H1 (cell line): Measurements from ENCODE around the gene LTB4R.

Source experiments
- CHD7 ChIP-seq: fragments of 300-600 bp; sonication (generic); IDR thresholded peaks from 2 replicates; pipeline ENCODE4 v1.7.1; 2012; ENCODE audit warnings: low read length, moderate library complexity, mild to moderate bottlenecking, inconsistent platforms; ENCODE audit not compliant: insufficient replicate concordance
- CTCF ChIP-seq, 3 experiments: IDR thresholded peaks; 1 replicate in 2 of 3; 2 replicates in 1 of 3; pipeline versions ENCODE4 v1.5.1 to v1.6.1; 2011; ENCODE audit warnings: low read length in 3 of 3, mild to moderate bottlenecking in 3 of 3, inconsistent platforms in 2 of 3, low read depth in 1 of 3, moderate library complexity in 1 of 3; ENCODE audit not compliant: insufficient read depth in 1 of 3; ENCODE audit errors: control extremely low read depth in 1 of 3
- EZH2 ChIP-seq: fragments of 200-600 bp; sonication (generic); IDR thresholded peaks from 2 replicates; pipeline ENCODE4 v1.7.1; 2012; ENCODE audit warnings: low read depth, mild to moderate bottlenecking, moderate library complexity, low read length, inconsistent platforms; ENCODE audit not compliant: severe bottlenecking
- JUN ChIP-seq: IDR thresholded peaks from 2 replicates; pipeline ENCODE4 v1.6.1; 2011; ENCODE audit warnings: low read depth, mild to moderate bottlenecking, improper control_type of control experiment, low read length
- JUND ChIP-seq: IDR thresholded peaks from 2 replicates; pipeline ENCODE4 v1.6.1; 2011; ENCODE audit warnings: mild to moderate bottlenecking, improper control_type of control experiment, low read length
- POLR2AphosphoS5 ChIP-seq: IDR thresholded peaks from 2 replicates; pipeline ENCODE4 v1.6.1; 2011; ENCODE audit warnings: low read depth, low read length
- RAD21 ChIP-seq, 2 experiments: IDR thresholded peaks in 1 of 2; conservative IDR thresholded peaks in 1 of 2; 2 replicates each; pipeline ENCODE4 v1.6.1; 2011; ENCODE audit warnings: low read depth in 2 of 2, low read length in 2 of 2, improper control_type of control experiment in 1 of 2, inconsistent platforms in 1 of 2, mild to moderate bottlenecking in 1 of 2, moderate library complexity in 1 of 2
- RNF2 ChIP-seq: fragments of 200-900, 300-1000 bp; sonication (generic); IDR thresholded peaks from 2 replicates; pipeline ENCODE4 v1.7.1; 2016; ENCODE audit warnings: borderline replicate concordance, low read depth, mild to moderate bottlenecking, antibody characterized with exemption, low read length; ENCODE audit not compliant: poor library complexity, severe bottlenecking; ENCODE audit errors: missing control alignments
- SP1 ChIP-seq: IDR thresholded peaks from 2 replicates; pipeline ENCODE4 v1.6.1; 2011; ENCODE audit warnings: low read depth, low read length
- USF2 ChIP-seq: IDR thresholded peaks from 2 replicates; pipeline ENCODE4 v1.6.1; 2011; ENCODE audit warnings: low read length, improper control_type of control experiment
- YY1 ChIP-seq: IDR thresholded peaks from 2 replicates; pipeline ENCODE4 v1.6.1; 2011; ENCODE audit warnings: low read depth, mild to moderate bottlenecking, low read length

GRCh38 chr14:24297190-24297964 is 13.9 kb upstream of the LTB4R start:
- no peak for TF ChIP-seq SP1
- TF ChIP-seq YY1: no peak
- peak; percentile 22 to 35; a peak in 2 of 4 replicates for TF ChIP-seq RAD21 (IDR thresholded peaks at IDR 0.05 in 1 of 2, conservative IDR thresholded peaks at IDR 0.05 in 1 of 2; ENCODE audit: low read depth in 2 of 2, low read length in 2 of 2)
- no peak for TF ChIP-seq USF2
- TF ChIP-seq CTCF (IDR thresholded peaks at IDR 0.05; ENCODE audit: control extremely low read depth in 1 of 3, insufficient read depth in 1 of 3, low read depth in 1 of 3, low read length in 3 of 3): peak in 2 of 3 experiments; percentile 61 to 68; a peak in 3 of 4 replicates
- no peak for TF ChIP-seq EZH2
- no peak for TF ChIP-seq RNF2
- no peak for TF ChIP-seq JUN
- TF ChIP-seq POLR2AphosphoS5: no peak
- no peak for TF ChIP-seq JUND
- no peak for TF ChIP-seq CHD7
